Aorta (tissue), 5 donors: Measurements from ENCODE around the gene SCGB1C2. TPM values are rescaled to one million over a fixed set of nuclear protein-coding genes. Genes with fewer than 3 reads are reported as not detected.
"Not testable (repeated sequence)": the region's sequence is repeated elsewhere in the genome, so short reads cannot be mapped to it uniquely, and the experiment has no call there.

Experiments
- ATAC-seq: fragments of 200-7000 bp; cut with Tn5 transposase; one replicate; pipeline ENCODE4 v1.9.1; 2022; ENCODE audit warnings: moderate library complexity; ENCODE audit not compliant: low FRiP score
- DNase-seq, 2 donors: peaks; one replicate each; pipeline ENCODE4 v3.0.0-alpha.2; 2020
- H3K27ac ChIP-seq, 2 donors: one replicate each; pipeline ENCODE4 v1.5.1; 2013; ENCODE audit warnings: low read length in 2 of 2, mild to moderate bottlenecking in 2 of 2, moderate library complexity in 2 of 2, control low read depth in 1 of 2, inconsistent platforms in 1 of 2, low read depth in 1 of 2
- H3K27me3 ChIP-seq, 2 donors: one replicate each; pipeline ENCODE4 v1.6.1; 2013; ENCODE audit warnings: control low read depth in 1 of 2, low read length in 1 of 2, mild to moderate bottlenecking in 1 of 2, moderate library complexity in 1 of 2; ENCODE audit not compliant: insufficient read depth in 2 of 2, control insufficient read depth in 1 of 2
- H3K36me3 ChIP-seq, 2 donors: one replicate each; pipeline ENCODE4 v1.6.1; 2013; ENCODE audit warnings: control low read depth in 1 of 2, low read length in 1 of 2, mild to moderate bottlenecking in 1 of 2; ENCODE audit not compliant: insufficient read depth in 2 of 2, control insufficient read depth in 1 of 2
- H3K4me1 ChIP-seq, 2 donors: one replicate each; pipeline ENCODE4 v1.6.1; 2013; ENCODE audit warnings: low read length in 2 of 2, control low read depth in 1 of 2, mild to moderate bottlenecking in 1 of 2, moderate library complexity in 1 of 2; ENCODE audit not compliant: insufficient read depth in 2 of 2, control insufficient read depth in 1 of 2
- H3K4me3 ChIP-seq, 2 donors: one replicate each; pipeline ENCODE4 v1.5.1; 2013; ENCODE audit warnings: low read length in 2 of 2, control low read depth in 1 of 2, mild to moderate bottlenecking in 1 of 2
- H3K9me3 ChIP-seq: one replicate; pipeline ENCODE4 v1.6.1; 2013; ENCODE audit warnings: mild to moderate bottlenecking, low read length; ENCODE audit not compliant: control insufficient read depth
- WGBS, 2 donors: extraction: QIAGEN DNeasy Blood & Tissue Kit; methylation state at CpG; one replicate each; pipeline ENCODE4 v1.1.7; 2013; 5-methylcytosine and 5-hydroxymethylcytosine counted together
- intact Hi-C, 2 donors: fragments of 100-400 bp; cut with DNase I; formaldehyde crosslinking; loops; one replicate each; pipeline versions ENCODE4 v1.14.2 to v1.15.0; 2022
- polyA plus RNA-seq, 2 donors: library from polyadenylated mRNA; stranded (reverse); fragments of 200-250 nt; gene quantifications; one replicate each; pipeline ENCODE4 v1.2.3, GENCODE V29; 2013
- total RNA-seq, 2 donors: library from RNA; stranded (reverse); fragmentation: NEBNext Ultra II Directional; extraction: Animal tissue kit (Norgen Biotek cat#: 25700); gene quantifications; one replicate each; pipeline ENCODE4 v1.2.1, GENCODE V29; 2021
- donor health status: healthy with polysubstance abuse.
- donor health status: Bipolar disorder and iron deficiency.
- donor health status: DM: no; HTN: no; CAD: no.
- donor health status: DM: no; HTN: no; CAD: no.
- donor health status: DM: yes; HTN: yes; CAD: no.

The SCGB1C2 gene
- total and polyA plus RNA-seq, 4 donors, result not detected

GRCh38 chr17:161481-161880 is 24.1 kb downstream of the SCGB1C2 start:
- no peak for DNase-seq
- Histone ChIP-seq H3K27ac (no peak overlapping the region), H3K4me1 (no peaks in the 10 kb centered on the region), H3K4me3 (no peak overlapping the region), H3K36me3 (no peaks in the 10 kb centered on the region), H3K27me3 (no peaks in the 10 kb centered on the region), H3K9me3 (no peaks in the 10 kb centered on the region)
- intact Hi-C loops, result no loop called here
- no peak for ATAC-seq
- 84 to 86% methylated on average over 10 of the region's 10 CpGs for WGBS, 2 donors

- no peak for ATAC-seq
- intact Hi-C loops, result no loop called here
- Histone ChIP-seq H3K4me3 (no peak overlapping the region), H3K27ac (no peak overlapping the region), H3K9me3 (no peaks in the 10 kb centered on the region), H3K27me3 (no peaks in the 10 kb centered on the region), H3K4me1 (no peaks in the 10 kb centered on the region), H3K36me3 (no peaks in the 10 kb centered on the region)
- DNase-seq, result no peak
- 85 to 89% methylated on average over 11 of the region's 11 CpGs for WGBS, 2 donors
Measured at GRCh38 chr17:162689-163088, 25.3 kb downstream of the SCGB1C2 start.

- no peaks in the 10 kb centered on the region for H3K36me3 ChIP-seq
- no peak overlapping the region for H3K27ac ChIP-seq
- intact Hi-C loops, result no loop called here
- no peak overlapping the region for H3K4me3 ChIP-seq
- H3K27me3 ChIP-seq, result no peaks in the 10 kb centered on the region
- no peak for DNase-seq
- 90 to 92% methylated on average over 11 of the region's 11 CpGs for WGBS, 2 donors
- no peaks in the 10 kb centered on the region for H3K4me1 ChIP-seq
- H3K9me3 ChIP-seq, result no peaks in the 10 kb centered on the region
- no peak for ATAC-seq
Measured at GRCh38 chr17:163514-164098, 26.2 kb downstream of the SCGB1C2 start.

- H3K4me1 ChIP-seq, result no peaks in the 10 kb centered on the region
- peak; percentile 68 for ATAC-seq
- H3K27me3 ChIP-seq, result no peaks in the 10 kb centered on the region
- no peak overlapping the region for H3K27ac ChIP-seq
- no peaks in the 10 kb centered on the region for H3K9me3 ChIP-seq
- no peak overlapping the region for H3K4me3 ChIP-seq
- DNase-seq, result no peak
- WGBS, 2 donors, result 69% methylated on average over 16 of the region's 16 CpGs
- intact Hi-C loops, result no loop called here
- H3K36me3 ChIP-seq, result no peaks in the 10 kb centered on the region
Measured at GRCh38 chr17:164303-165235, 27.2 kb downstream of the SCGB1C2 start.

- DNase-seq (no peak), ATAC-seq (no peak)
- WGBS, 2 donors, result 91% methylated on average over 14 of the region's 14 CpGs
- Histone ChIP-seq H3K36me3 (no peaks in the 10 kb centered on the region), H3K9me3 (no peaks in the 10 kb centered on the region), H3K4me1 (no peaks in the 10 kb centered on the region), H3K4me3 (no peak overlapping the region), H3K27ac (no peak overlapping the region), H3K27me3 (no peaks in the 10 kb centered on the region)
- intact Hi-C loops, result no loop called here
Measured at GRCh38 chr17:165939-166338, 28.6 kb downstream of the SCGB1C2 start.

GRCh38 chr17:168614-169013 is 31.2 kb downstream of the SCGB1C2 start:
- peak in 1 of 2 donors; percentile 13 for DNase-seq
- H3K27ac ChIP-seq, H3K9me3 ChIP-seq, H3K27me3 ChIP-seq, H3K36me3 ChIP-seq, H3K4me1 ChIP-seq, intact Hi-C loops, H3K4me3 ChIP-seq, ATAC-seq: not testable (repeated sequence)
- 81 to 86% methylated on average over 9 of the region's 11 CpGs for WGBS, 2 donors

GRCh38 chr17:170130-170670 is 32.8 kb downstream of the SCGB1C2 start:
- no peak for DNase-seq
- no peak overlapping the region for H3K27ac ChIP-seq
- intact Hi-C loops, result no loop called here
- peak; percentile 19 for ATAC-seq
- 94 to 95% methylated on average over 6 of the region's 6 CpGs for WGBS, 2 donors
- H3K27me3 ChIP-seq, result no peaks in the 10 kb centered on the region
- H3K9me3 ChIP-seq, result no peaks in the 10 kb centered on the region
- no peaks in the 10 kb centered on the region for H3K4me1 ChIP-seq
- no peak overlapping the region for H3K4me3 ChIP-seq
- H3K36me3 ChIP-seq, result no peaks in the 10 kb centered on the region

GRCh38 chr17:171871-172270 is 34.5 kb downstream of the SCGB1C2 start:
- Histone ChIP-seq H3K27ac (no peak overlapping the region), H3K27me3 (no peaks in the 10 kb centered on the region), H3K36me3 (no peaks in the 10 kb centered on the region), H3K4me3 (no peak overlapping the region), H3K9me3 (no peaks in the 10 kb centered on the region), H3K4me1 (no peaks in the 10 kb centered on the region)
- intact Hi-C loops, result no loop called here
- DNase-seq (peak in 1 of 2 donors; percentile 25), ATAC-seq (no peak)
- WGBS, 2 donors, result 94 to 96% methylated on average over 8 to 12 of the region's 13 CpGs
